Measurements from ENCODE around the gene TRIM39.

- no peak for TF ChIP-seq CTCF (conservative IDR thresholded peaks at IDR 0.05; ENCODE audit: low read depth, low read length)
- TF ChIP-seq CHD1 (IDR thresholded peaks at IDR 0.05; ENCODE audit: low read depth, low read length), result no peak
- TF ChIP-seq BHLHE40 (IDR thresholded peaks at IDR 0.05; ENCODE audit: low read depth, low read length), result no peak
- TF ChIP-seq RCOR1 (IDR thresholded peaks at IDR 0.05; ENCODE audit: insufficient replicate concordance, low read length), result no peak
- TF ChIP-seq ELK1 (IDR thresholded peaks at IDR 0.05; ENCODE audit: borderline replicate concordance, low read depth, low read length), result no peak
These were observed 5.3 kb downstream of the TRIM39 start for GRCh38 chr6:30331981-30332380.

Measured in IMR-90 (cell line).